HepG2 (cell line): Measurements from ENCODE around the gene ZNF816. TPM values are rescaled to one million over a fixed set of nuclear protein-coding genes. Genes with fewer than 3 reads are reported as not detected.

Experiments
- ARID4A ChIP-seq: sonication (generic); formaldehyde crosslinking; IDR thresholded peaks from 2 replicates; pipeline ENCODE4 v1.5.0; 2020; ENCODE audit warnings: mild to moderate bottlenecking, missing genetic modification reagents, borderline replicate concordance
- BORCS8-MEF2B ChIP-seq: sonication (generic); formaldehyde crosslinking; IDR thresholded peaks from 2 replicates; pipeline ENCODE4 v1.8.0; 2022; ENCODE audit warnings: mild to moderate bottlenecking, missing genetic modification reagents
- GABPA ChIP-seq, 2 experiments: IDR thresholded peaks; 2 replicates each; pipeline ENCODE4 v1.6.1; 2011 to 2016; ENCODE audit warnings: low read depth in 2 of 2, low read length in 1 of 2, missing biosample characterization in 1 of 2, missing genetic modification characterization in 1 of 2
- GPBP1L1 ChIP-seq: sonication (generic); formaldehyde crosslinking; IDR thresholded peaks from 2 replicates; pipeline ENCODE4 v1.5.0; 2020; ENCODE audit warnings: mild to moderate bottlenecking, missing genetic modification reagents
- PAXIP1 ChIP-seq: sonication (generic); formaldehyde crosslinking; conservative IDR thresholded peaks from 2 replicates; pipeline ENCODE4 v1.4.0; 2020; ENCODE audit warnings: mild to moderate bottlenecking, missing genetic modification reagents, moderate library complexity
- POLR2AphosphoS5 ChIP-seq: IDR thresholded peaks from 2 replicates; pipeline ENCODE4 v1.6.1; 2012; ENCODE audit warnings: low read depth, low read length
- SP4 ChIP-seq: sonication (generic); formaldehyde crosslinking; IDR thresholded peaks from 2 replicates; pipeline ENCODE4 v1.8.1; 2023; ENCODE audit warnings: mild to moderate bottlenecking, missing genetic modification reagents
- ZFX ChIP-seq: sonication (generic); formaldehyde crosslinking; IDR thresholded peaks from 2 replicates; pipeline ENCODE4 v1.4.0; 2020; ENCODE audit warnings: mild to moderate bottlenecking, low read depth, missing genetic modification reagents, moderate library complexity
- ZNF484 ChIP-seq: sonication (generic); formaldehyde crosslinking; IDR thresholded peaks from 2 replicates; pipeline ENCODE4 v1.5.1; 2020; ENCODE audit warnings: mild to moderate bottlenecking, low read depth, missing genetic modification reagents, borderline replicate concordance
- ZNF552 ChIP-seq: sonication (generic); formaldehyde crosslinking; IDR thresholded peaks from 2 replicates; pipeline ENCODE4 v1.9.0; 2022; ENCODE audit warnings: missing genetic modification reagents, mild to moderate bottlenecking, borderline replicate concordance
- ZSCAN5A ChIP-seq: sonication (generic); formaldehyde crosslinking; IDR thresholded peaks from 2 replicates; pipeline ENCODE4 v1.8.0; 2022; ENCODE audit warnings: mild to moderate bottlenecking, missing genetic modification reagents, borderline replicate concordance
- polyA plus RNA-seq, 8 experiments: library from polyadenylated mRNA; depleted of rRNA in 3 of 8; stranded (reverse) in 7 of 8; unstranded in 1 of 8; fragments of >200 nt; fragmentation: Illumina TruSeq in 4 of 8; extraction: Trizol in 4 of 8; gene quantifications; 2 replicates each; pipeline versions ENCODE4 v1.2.1 to v1.2.3, GENCODE V29; 2011 to 2016; ENCODE audit warnings: low read depth in 4 of 8, missing spikeins in 1 of 8, mixed read lengths in 1 of 8; ENCODE audit not compliant: insufficient read depth in 1 of 8
- total RNA-seq, 5 experiments: library from RNA; depleted of rRNA; stranded (reverse); fragments of >200 nt; fragmentation: Illumina TruSeq; extraction: Trizol; gene quantifications; 2 replicates each; pipeline ENCODE4 v1.2.3, GENCODE V29; 2016; ENCODE audit warnings: low read depth in 1 of 5
- TF ChIP-seq, protein P1 (sequence below): sonication (generic); formaldehyde crosslinking; IDR thresholded peaks from 2 replicates; pipeline ENCODE4 v1.5.1; 2020; ENCODE audit warnings: missing genetic modification reagents, mild to moderate bottlenecking, borderline replicate concordance

The ZNF816 gene
- total and polyA plus RNA-seq, 2 of the 13 experiments (the other 11 are each of a cell fraction or from before 2014, with no cell fraction given), result 5.2 to 14.1 TPM

- TF ChIP-seq ZFX (no peak; the same call in none of the 2 replicates), ZNF552 (CRISPR knock-in tag) (no peak), SP4 (CRISPR knock-in tag) (peak; percentile 78; the same call in 1 of the 2 replicates), POLR2AphosphoS5 (peak; percentile 82), ZNF484 (CRISPR knock-in tag) (no peak), ARID4A (CRISPR knock-in tag) (peak; percentile 84; the same call in 1 of the 2 replicates), PAXIP1 (CRISPR knock-in tag) (peak; percentile 72), BORCS8-MEF2B (CRISPR knock-in tag) (0 out of 2 replicates have a peak, but pooled peaks have one; percentile 31), GPBP1L1 (CRISPR knock-in tag) (no peak), ZSCAN5A (CRISPR knock-in tag) (0 out of 2 replicates have a peak, but pooled peaks have one; percentile 21), GABPA (IDR thresholded peaks at IDR 0.05; ENCODE audit: low read depth, low read length) (peak; percentile 60), GABPA (CRISPR knock-in tag; IDR thresholded peaks at IDR 0.05; ENCODE audit: low read depth) (peak; percentile 82)
- TF ChIP-seq, protein P1, sequence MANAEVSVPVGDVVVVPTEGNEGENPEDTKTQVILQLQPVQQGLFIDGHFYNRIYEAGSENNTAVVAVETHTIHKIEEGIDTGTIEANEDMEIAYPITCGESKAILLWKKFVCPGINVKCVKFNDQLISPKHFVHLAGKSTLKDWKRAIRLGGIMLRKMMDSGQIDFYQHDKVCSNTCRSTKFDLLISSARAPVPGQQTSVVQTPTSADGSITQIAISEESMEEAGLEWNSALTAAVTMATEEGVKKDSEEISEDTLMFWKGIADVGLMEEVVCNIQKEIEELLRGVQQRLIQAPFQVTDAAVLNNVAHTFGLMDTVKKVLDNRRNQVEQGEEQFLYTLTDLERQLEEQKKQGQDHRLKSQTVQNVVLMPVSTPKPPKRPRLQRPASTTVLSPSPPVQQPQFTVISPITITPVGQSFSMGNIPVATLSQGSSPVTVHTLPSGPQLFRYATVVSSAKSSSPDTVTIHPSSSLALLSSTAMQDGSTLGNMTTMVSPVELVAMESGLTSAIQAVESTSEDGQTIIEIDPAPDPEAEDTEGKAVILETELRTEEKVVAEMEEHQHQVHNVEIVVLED (CRISPR knock-in tag), result peak; percentile 57; the same call in 1 of the 2 replicates
These were observed at the start of gene ZNF816 (continued) for GRCh38 chr19:52962394-52963246.
